Stomach (tissue), 19 donors: ENCODE results near the gene VARS2. TPM values are rescaled to one million over a fixed set of nuclear protein-coding genes. Genes with fewer than 3 reads are reported as not detected.
"Not testable (repeated sequence)": the region's sequence is repeated elsewhere in the genome, so short reads cannot be mapped to it uniquely, and the experiment has no call there.

Experiments
- DNase-seq, 2 donors: peaks; one replicate each; pipeline versions ENCODE4 v3.0.0 to v3.0.0-alpha.2; 2013 to 2019
- H3K27ac ChIP-seq, 5 donors: fragments of 200-600 bp in 4 of 5; sonication (generic) in 4 of 5; one replicate each; pipeline ENCODE4 v1.5.1; 2013 to 2019; ENCODE audit warnings: mild to moderate bottlenecking in 1 of 5, moderate library complexity in 1 of 5
- H3K27me3 ChIP-seq, 3 donors: fragments of 200-600 bp; sonication (generic); one replicate each; pipeline ENCODE4 v1.5.1; 2017 to 2019; ENCODE audit warnings: mixed run types in 1 of 3
- H3K36me3 ChIP-seq, 4 donors: fragments of 200-600 bp; sonication (generic); 1 replicate in 3 of 4; 2 replicates in 1 of 4; pipeline ENCODE4 v1.5.1; 2016 to 2019
- H3K4me1 ChIP-seq, 4 donors: fragments of 200-600 bp; sonication (generic); one replicate each; pipeline ENCODE4 v1.5.1; 2016 to 2019
- H3K4me3 ChIP-seq, 4 donors: fragments of 200-600 bp; sonication (generic) in 3 of 4; one replicate each; pipeline ENCODE4 v1.5.1; 2016 to 2019; ENCODE audit warnings: mild to moderate bottlenecking in 1 of 4
- H3K9me3 ChIP-seq, 4 donors: fragments of 200-600 bp; sonication (generic); one replicate each; pipeline ENCODE4 v1.5.1; 2016 to 2019
- CTCF ChIP-seq, 7 experiments: fragments of 450-650 bp in 4 of 7; fragments of 200-600 bp in 3 of 7; sonication (generic) in 3 of 7; IDR thresholded peaks; one replicate each; pipeline ENCODE4 v1.5.1; 2016 to 2019; ENCODE audit warnings: antibody characterized with exemption in 7 of 7, control low read depth in 2 of 7, mild to moderate bottlenecking in 1 of 7
- EP300 ChIP-seq: sonication (generic); formaldehyde crosslinking; IDR thresholded peaks from one replicate; pipeline ENCODE4 v1.6.1; 2017; ENCODE audit warnings: antibody characterized with exemption
- POLR2A ChIP-seq, 4 donors: fragments of 450-650 bp; IDR thresholded peaks; one replicate each; pipeline ENCODE4 v1.6.1; 2016; ENCODE audit warnings: antibody characterized with exemption in 4 of 4, control low read depth in 2 of 4, mild to moderate bottlenecking in 1 of 4, moderate library complexity in 1 of 4
- POLR2AphosphoS5 ChIP-seq, 3 donors: sonication (generic); formaldehyde crosslinking; IDR thresholded peaks; one replicate each; pipeline ENCODE4 v1.6.1; 2016; ENCODE audit warnings: antibody characterized with exemption in 3 of 3
- WGBS, 5 donors: extraction: QIAGEN DNeasy Blood & Tissue Kit in 3 of 5; methylation state at CpG; one replicate each; pipeline versions ENCODE4 v1.1.5 to v1.1.7; 2013 to 2018; 5-methylcytosine and 5-hydroxymethylcytosine counted together
- intact Hi-C: fragments of 100-400 bp; cut with DNase I; formaldehyde crosslinking; loops from one replicate; pipeline ENCODE4 v1.15.1; 2023; ENCODE audit warnings: low total_unique reads
- long read RNA-seq, 10 donors: transcript quantifications; one replicate each; lab custom pipeline, GENCODE V29; 2026
- polyA plus RNA-seq, 3 donors: library from polyadenylated mRNA; stranded (reverse); fragments of 200-250 nt; gene quantifications; one replicate each; pipeline ENCODE4 v1.2.3, GENCODE V29; 2013
- total RNA-seq, 5 donors: library from RNA; depleted of rRNA; stranded (reverse); fragments of >200 nt; gene quantifications; one replicate each; pipeline versions ENCODE4 v1.1.0 to v1.2.3, GENCODE V29; 2014 to 2016
- donor health status: healthy with polysubstance abuse.
- donor health status: Bipolar disorder and iron deficiency.
- donor health status: healthy.

VARS2 gene
- 10 to 100 TPM in 4 of 5 donors, 1 to 10 TPM in 1; 1.2 to 61.6 (median 22.7) TPM for total RNA-seq
- 10 to 100 TPM; 17.9 to 21.8 (median 18.5) TPM for polyA plus RNA-seq
- long read RNA-seq, donor 1: 0 reads
- long read RNA-seq, donor 2: 0 reads
- long read RNA-seq, donor 3: 0 reads
- long read RNA-seq, donor 4: 0 reads
- long read RNA-seq, donor 5: 0 reads
- long read RNA-seq, donor 6, partial matches to known transcripts: 7 of 9 reads
- long read RNA-seq, donor 6, other reads (novel, unspliced or antisense): 0 of 9 reads
- long read RNA-seq, donor 7: 0 reads
- long read RNA-seq, donor 8: 0 reads
- long read RNA-seq, donor 9: 0 reads
- long read RNA-seq, donor 10: 0 reads

DNA sequence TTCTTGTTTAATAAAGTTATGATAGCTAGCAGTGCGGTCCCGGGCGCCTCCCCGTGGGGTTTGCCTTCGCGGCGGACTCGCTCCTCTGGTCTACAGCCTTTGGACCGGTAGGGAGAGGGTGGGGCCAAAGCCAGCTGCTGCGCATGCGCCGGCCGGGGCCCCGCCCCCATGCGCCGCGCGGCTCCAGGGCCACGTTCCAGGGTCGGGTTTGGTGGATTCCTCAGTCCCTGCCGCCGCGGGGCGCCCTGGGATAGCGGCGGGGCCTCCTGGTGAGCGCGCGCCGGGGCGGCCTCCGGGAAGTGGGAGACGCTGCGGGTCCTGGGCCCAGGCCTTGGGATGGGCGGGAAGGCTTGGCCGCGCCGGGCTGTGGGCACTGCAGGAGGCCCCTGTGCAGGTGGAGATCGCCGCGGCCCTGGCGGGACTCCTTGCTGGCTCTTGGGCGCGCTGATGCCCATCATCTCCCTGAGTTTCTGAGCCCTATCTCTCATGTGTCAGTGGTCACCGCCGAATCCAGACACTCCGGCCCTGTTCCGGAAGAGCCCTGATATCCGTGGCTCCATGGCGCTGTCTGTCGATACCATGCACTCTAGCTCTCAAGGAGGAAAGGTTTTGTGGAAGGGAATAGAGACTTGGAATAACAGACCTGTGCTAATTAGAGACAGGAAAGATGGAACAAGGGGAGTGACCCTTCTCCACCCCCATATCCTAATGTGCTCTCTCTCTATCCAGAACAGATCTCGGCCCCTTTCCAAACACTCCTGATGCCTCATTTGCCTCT, at the start of gene VARS2:
Gene VARS2 (plus strand): TSS at position 163 of the 778 bp plus-strand sequence. CDS start 599 bp downstream, at position 762.
- peak; percentile 94 to 98 for DNase-seq
- Histone ChIP-seq H3K9me3 (no peaks in the 10 kb centered on the region), H3K4me1 (peaks cover 25 to 45% (median 35%) of the 10 kb centered on the region in 4 donors), H3K36me3 (peaks cover 31 to 66% (median 60%) of the 10 kb centered on the region in 4 donors), H3K27me3 (no peaks in the 10 kb centered on the region), H3K4me3 (peak within 1 kb of the TSS; percentile 56 to 68 (median 58)), H3K27ac (peak within 1 kb of the TSS; percentile 87 to 95 (median 94))
- intact Hi-C loops: no loop called here
- WGBS, 5 donors: 0 to 2% (median 1%) methylated on average over 30 to 52 of the region's 52 CpGs
- peak; percentile 74 to 95 (median 90) for TF ChIP-seq POLR2AphosphoS5 (IDR thresholded peaks at IDR 0.05)
- TF ChIP-seq EP300: no peak
- TF ChIP-seq CTCF (IDR thresholded peaks at IDR 0.05): peak in 4 of 7 experiments; percentile 13 to 61 (median 25)
- TF ChIP-seq POLR2A (IDR thresholded peaks at IDR 0.05): peak in 1 of 4 donors; percentile 31

DNA sequence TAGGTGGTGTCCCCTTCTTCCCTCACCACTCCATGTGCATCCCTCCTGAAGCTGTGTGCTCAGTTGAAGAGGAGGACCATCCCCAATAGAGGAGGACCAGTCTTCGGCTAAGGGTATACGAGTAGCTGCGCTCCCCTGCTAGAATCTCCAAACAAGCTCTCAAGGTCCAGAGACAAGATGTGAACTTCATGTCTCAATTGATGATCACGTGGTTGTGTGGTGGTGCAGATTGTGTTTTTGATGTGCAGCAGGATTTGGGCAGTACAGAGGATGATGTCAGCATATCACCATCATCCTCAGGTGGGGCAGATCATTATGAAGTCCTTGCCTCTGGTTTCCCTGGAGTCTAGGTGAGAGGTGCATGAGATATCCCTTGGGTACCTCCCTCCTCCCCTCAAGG, 49.7 kb upstream of the VARS2 start:
- TF ChIP-seq POLR2AphosphoS5 (IDR thresholded peaks at IDR 0.05) (no peak), EP300 (no peak), POLR2A (IDR thresholded peaks at IDR 0.05) (no peak), CTCF (IDR thresholded peaks at IDR 0.05) (no peak)
- no peak for DNase-seq
- 86 to 100% (median 90%) methylated on average over 1 to 4 of the region's 4 CpGs for WGBS, 5 donors
- Histone ChIP-seq H3K4me3 (no peak overlapping the region), H3K9me3 (peaks cover 0 to 18% (median 7%) of the 10 kb centered on the region in 4 donors), H3K27ac (no peak overlapping the region), H3K27me3 (no peaks in the 10 kb centered on the region), H3K4me1 (peaks cover 7 to 14% (median 10%) of the 10 kb centered on the region in 4 donors), H3K36me3 (no peaks in the 10 kb centered on the region)
- intact Hi-C loops: no loop called here

DNA sequence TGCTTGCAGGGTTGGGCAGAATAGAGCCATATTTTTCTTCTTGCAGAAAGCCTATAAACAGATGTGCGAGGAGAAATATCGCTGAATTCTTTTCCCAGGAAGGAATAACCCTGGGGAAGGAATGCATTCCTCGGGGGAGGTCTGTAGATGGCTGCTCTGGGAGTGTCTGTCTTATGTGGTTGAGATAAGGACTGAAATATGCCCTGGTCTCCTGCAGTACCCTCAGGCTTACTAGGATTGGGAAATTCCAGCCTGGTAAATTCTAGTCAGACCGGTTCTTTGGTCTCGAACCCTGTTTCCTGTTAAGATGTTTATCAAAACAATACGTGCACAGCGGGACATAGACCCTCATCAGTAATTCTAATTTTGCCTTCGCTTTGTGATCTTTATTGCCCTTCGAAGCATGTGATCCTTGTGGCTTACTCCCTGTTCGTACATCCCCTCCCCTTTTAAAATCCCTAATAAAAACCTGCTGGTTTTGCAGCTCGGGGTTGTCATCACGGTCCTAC, 44.7 kb upstream of the VARS2 start:
- H3K9me3 ChIP-seq: peaks cover 0 to 30% (median 10%) of the 10 kb centered on the region in 4 donors
- DNase-seq, intact Hi-C loops, H3K4me3 ChIP-seq, H3K27ac ChIP-seq, H3K4me1 ChIP-seq, H3K27me3 ChIP-seq, H3K36me3 ChIP-seq: not testable (repeated sequence)
- 84 to 90% (median 87%) methylated on average over 12 of the region's 12 CpGs for WGBS, 5 donors

- Histone ChIP-seq H3K4me1 (peaks cover 0 to 3% (median 0%) of the 10 kb centered on the region in 4 donors), H3K9me3 (peaks cover 0 to 30% (median 10%) of the 10 kb centered on the region in 4 donors), H3K27ac (no peak overlapping the region), H3K4me3 (no peak overlapping the region), H3K27me3 (no peaks in the 10 kb centered on the region), H3K36me3 (no peaks in the 10 kb centered on the region)
- DNase-seq: no peak
- TF ChIP-seq POLR2A (IDR thresholded peaks at IDR 0.05) (no peak), POLR2AphosphoS5 (IDR thresholded peaks at IDR 0.05) (no peak), EP300 (no peak), CTCF (IDR thresholded peaks at IDR 0.05) (no peak)
- intact Hi-C loops: loop anchor here (5.0 kb wide), 1 partner anchor 38 kb away; no protein-coding TSS in a partner anchor
Measured at GRCh38 chr6:30870546-30870945, 43.5 kb upstream of the VARS2 start.
